Measurements from ENCODE around the gene KCTD20.

Gene KCTD20

GRCh38 chr6:36492092-36492491 lies 49.3 kb downstream of the KCTD20 start:
- FAIRE-seq: no peak
- no peak for DNase-seq (ENCODE audit: low spot score)

- FAIRE-seq (no peak), DNase-seq (ENCODE audit: low spot score) (no peak)
These were observed 49.8 kb downstream of the KCTD20 start for GRCh38 chr6:36492621-36493020.

GRCh38 chr6:36493319-36493718 lies 50.5 kb downstream of the KCTD20 start:
- no peak for DNase-seq (ENCODE audit: low spot score)
- no peak for FAIRE-seq

- no peak for FAIRE-seq
- no peak for DNase-seq (ENCODE audit: low spot score)
These were observed 51.1 kb downstream of the KCTD20 start for GRCh38 chr6:36493859-36494258.

GRCh38 chr6:36495086-36495485 lies 52.3 kb downstream of the KCTD20 start:
- DNase-seq (ENCODE audit: low spot score) (no peak), FAIRE-seq (no peak)

GRCh38 chr6:36499918-36500317 lies 57.1 kb downstream of the KCTD20 start:
- DNase-seq (ENCODE audit: low spot score) (no peak), FAIRE-seq (no peak)

- FAIRE-seq: no peak
These were observed 58.9 kb downstream of the KCTD20 start for GRCh38 chr6:36501686-36502085.

GRCh38 chr6:36504181-36504580 lies 61.4 kb downstream of the KCTD20 start:
- FAIRE-seq (no peak), DNase-seq (ENCODE audit: low spot score) (no peak)

More at GRCh38 chr6:36501686-36502085, 58.9 kb downstream of the KCTD20 start:
- no peak for DNase-seq (ENCODE audit: low spot score)

- FAIRE-seq: no peak
- no peak for DNase-seq (ENCODE audit: low spot score)
These were observed 62.2 kb downstream of the KCTD20 start for GRCh38 chr6:36504982-36505381.

- no peak for FAIRE-seq
- no peak for DNase-seq (ENCODE audit: low spot score)
These were observed 63.1 kb downstream of the KCTD20 start for GRCh38 chr6:36505744-36506534.

GRCh38 chr6:36506611-36507010 lies 63.8 kb downstream of the KCTD20 start:
- DNase-seq (ENCODE audit: low spot score): no peak
- FAIRE-seq: no peak

GRCh38 chr6:36508532-36508931 lies 65.7 kb downstream of the KCTD20 start:
- no peak for DNase-seq (ENCODE audit: low spot score)
- no peak for FAIRE-seq

- DNase-seq (ENCODE audit: low spot score) (no peak), FAIRE-seq (no peak)
These were observed 67.6 kb downstream of the KCTD20 start for GRCh38 chr6:36510365-36510764.

GRCh38 chr6:36514554-36515456 lies 72.0 kb downstream of the KCTD20 start:
- DNase-seq (ENCODE audit: low spot score) (no peak), FAIRE-seq (no peak)

GRCh38 chr6:36515844-36516243 lies 73.0 kb downstream of the KCTD20 start:
- FAIRE-seq: no peak

GRCh38 chr6:36516559-36516958 lies 73.8 kb downstream of the KCTD20 start:
- DNase-seq (ENCODE audit: low spot score) (no peak), FAIRE-seq (no peak)

More at GRCh38 chr6:36515844-36516243, 73.0 kb downstream of the KCTD20 start:
- no peak for DNase-seq (ENCODE audit: low spot score)

GRCh38 chr6:36516988-36517387 lies 74.2 kb downstream of the KCTD20 start:
- DNase-seq (ENCODE audit: low spot score): no peak
- no peak for FAIRE-seq

GRCh38 chr6:36517408-36517807 lies 74.6 kb downstream of the KCTD20 start:
- DNase-seq (ENCODE audit: low spot score) (no peak), FAIRE-seq (no peak)

- no peak for DNase-seq (ENCODE audit: low spot score)
- no peak for FAIRE-seq
These were observed 76.6 kb downstream of the KCTD20 start for GRCh38 chr6:36519352-36519751.

- DNase-seq (ENCODE audit: low spot score) (no peak), FAIRE-seq (no peak)
These were observed 80.7 kb downstream of the KCTD20 start for GRCh38 chr6:36523451-36523850.

- FAIRE-seq (no peak), DNase-seq (ENCODE audit: low spot score) (no peak)
These were observed 81.2 kb downstream of the KCTD20 start for GRCh38 chr6:36523936-36524499.

- DNase-seq (ENCODE audit: low spot score): no peak
- FAIRE-seq: no peak
These were observed 82.1 kb downstream of the KCTD20 start for GRCh38 chr6:36524871-36525270.

Data from urothelium cell line (cell line).